NT2/D1 (cell line): ENCODE data around the gene PDE4B.
"Not testable (repeated sequence)": the region's sequence is repeated elsewhere in the genome, so short reads cannot be mapped to it uniquely, and the experiment has no call there.

Source experiments
- SUZ12 ChIP-seq: IDR thresholded peaks from 2 replicates; pipeline ENCODE4 v1.6.1; 2011; ENCODE audit not compliant: insufficient read length, insufficient read depth; ENCODE audit errors: extremely low read depth
- YY1 ChIP-seq: IDR thresholded peaks from 2 replicates; pipeline ENCODE4 v1.6.1; 2011; ENCODE audit not compliant: insufficient read length, insufficient read depth
- ZNF274 ChIP-seq: IDR thresholded peaks from 2 replicates; pipeline ENCODE4 v1.6.1; 2011; ENCODE audit warnings: mild to moderate bottlenecking, low read depth, low read length

GRCh38 chr1:65878342-65878741 is 85.6 kb downstream of the PDE4B start:
- not testable (repeated sequence) for TF ChIP-seq YY1, ZNF274, SUZ12
